ENCODE measurements around the gene NAV2.

NAV2 gene

DNA sequence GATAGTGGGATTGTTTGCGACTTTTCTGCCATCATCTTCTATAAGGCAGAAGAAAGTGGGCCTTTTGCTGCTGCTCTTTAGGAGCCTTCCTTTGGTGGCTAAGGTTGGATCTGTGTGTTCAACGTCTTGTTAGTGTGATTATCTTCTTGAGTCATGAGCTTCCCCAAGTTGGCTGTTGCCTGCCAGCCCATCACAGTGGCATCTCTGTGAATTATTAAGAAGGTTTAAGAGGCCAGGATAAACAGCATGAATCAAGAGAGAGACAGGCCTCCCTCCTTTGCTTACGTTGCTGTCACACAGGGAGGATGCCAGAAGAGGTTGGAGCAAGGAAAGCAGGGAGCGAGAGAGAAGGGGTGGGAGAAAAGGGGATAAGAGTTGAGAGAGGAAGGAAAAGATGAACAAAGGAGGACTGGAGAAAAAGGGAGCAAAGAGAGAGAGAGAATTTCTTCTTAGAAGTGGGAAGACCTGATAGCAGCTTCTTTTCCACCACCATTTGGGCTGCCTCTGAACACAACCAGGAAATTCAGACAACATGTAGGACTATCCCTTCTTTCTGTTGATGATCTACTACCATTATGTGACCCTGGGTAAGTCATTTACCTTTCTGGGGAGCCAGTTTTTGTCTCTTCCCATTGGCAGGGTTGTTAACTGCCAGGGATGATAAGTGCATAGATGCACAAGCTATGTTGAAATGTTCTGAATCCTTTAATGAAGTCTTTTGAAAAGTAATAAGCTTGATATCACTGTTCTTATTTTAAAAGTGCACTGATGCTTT is 126.5 kb downstream of the NAV2 start:
- no peak for DNase-seq

DNA sequence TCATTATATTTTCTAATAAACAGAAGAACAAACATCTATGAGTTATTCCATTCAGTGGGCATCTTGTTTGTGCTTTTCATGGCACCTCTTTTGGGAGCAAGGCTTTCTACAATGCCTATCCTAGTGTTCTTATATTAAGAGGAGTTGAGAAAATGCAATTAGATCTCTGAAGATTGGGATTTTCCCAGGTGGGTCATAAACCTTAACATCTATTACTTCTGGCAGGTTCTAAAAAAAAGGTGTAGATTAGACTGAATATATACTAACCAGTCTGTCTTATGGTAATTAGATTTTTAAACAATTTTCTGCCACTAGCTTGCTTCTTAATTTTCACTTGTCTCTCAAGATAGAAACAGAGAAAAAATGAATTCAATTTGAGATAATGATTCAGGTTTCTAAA is 128.3 kb downstream of the NAV2 start:
- DNase-seq, result no peak

GRCh38 chr11:19842505-19842904 is 129.9 kb downstream of the NAV2 start:
- no peak for DNase-seq

DNA sequence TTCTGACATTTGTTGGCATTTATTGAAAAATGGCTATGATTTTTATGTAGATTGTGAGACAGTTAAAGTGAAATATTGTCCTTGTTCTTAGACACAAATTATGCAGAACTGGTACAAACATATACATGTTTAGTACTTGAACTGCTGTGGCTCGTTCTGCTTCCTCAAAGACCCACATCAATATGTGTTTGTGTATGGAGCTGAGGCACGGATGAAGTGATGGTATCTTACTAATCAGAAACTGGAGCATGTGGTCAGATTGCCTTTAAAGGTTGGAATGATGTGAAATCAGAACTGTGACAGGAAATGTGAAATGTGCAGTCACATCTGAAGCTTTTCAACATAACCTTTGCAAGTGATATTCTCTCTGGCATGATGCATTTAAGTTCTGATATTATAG is 130.4 kb downstream of the NAV2 start:
- DNase-seq, result no peak

- DNase-seq, result no peak
These were observed 131.4 kb downstream of the NAV2 start for GRCh38 chr11:19844012-19844411.

DNA sequence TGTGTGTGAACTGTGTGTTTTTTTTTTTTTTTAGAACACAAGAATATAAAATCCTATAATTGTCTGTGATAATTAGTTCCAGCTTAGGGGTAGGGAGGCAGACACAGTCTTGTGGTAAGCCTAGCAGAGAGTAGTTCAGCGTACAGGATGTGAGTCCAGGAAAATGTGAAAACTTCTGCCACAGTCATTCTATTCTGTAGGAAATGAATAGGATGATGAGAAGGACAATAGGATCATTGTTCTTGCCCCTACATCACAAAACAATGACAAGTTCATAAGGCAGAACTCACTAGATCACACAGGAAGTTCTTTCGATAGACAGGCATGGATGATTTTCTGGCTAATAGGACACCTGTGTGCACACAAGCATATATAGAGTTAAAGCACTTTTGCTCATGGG is 132.2 kb downstream of the NAV2 start:
- DNase-seq, result no peak

DNA sequence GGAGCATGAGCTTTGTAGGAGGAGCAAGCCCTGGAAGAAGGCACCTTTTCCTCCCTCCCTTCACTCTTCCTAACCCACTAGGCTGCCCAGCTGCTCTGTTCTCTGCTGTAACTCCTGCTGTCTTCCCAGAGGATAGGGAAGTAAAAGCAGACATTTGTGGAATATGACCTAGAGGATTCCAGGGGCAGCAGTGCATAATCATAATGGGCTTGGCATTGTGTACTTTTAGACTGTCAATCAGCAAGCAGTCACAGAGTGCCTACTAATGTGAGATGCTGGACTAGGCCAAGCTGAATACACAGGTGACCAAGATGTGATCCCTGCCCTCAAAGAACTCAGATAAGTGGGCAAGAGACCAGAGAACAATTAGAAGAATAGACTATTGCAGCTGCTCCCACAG is 133.0 kb downstream of the NAV2 start:
- DNase-seq, result no peak

- no peak for DNase-seq
These were observed 134.1 kb downstream of the NAV2 start for GRCh38 chr11:19846654-19847305.

DNA sequence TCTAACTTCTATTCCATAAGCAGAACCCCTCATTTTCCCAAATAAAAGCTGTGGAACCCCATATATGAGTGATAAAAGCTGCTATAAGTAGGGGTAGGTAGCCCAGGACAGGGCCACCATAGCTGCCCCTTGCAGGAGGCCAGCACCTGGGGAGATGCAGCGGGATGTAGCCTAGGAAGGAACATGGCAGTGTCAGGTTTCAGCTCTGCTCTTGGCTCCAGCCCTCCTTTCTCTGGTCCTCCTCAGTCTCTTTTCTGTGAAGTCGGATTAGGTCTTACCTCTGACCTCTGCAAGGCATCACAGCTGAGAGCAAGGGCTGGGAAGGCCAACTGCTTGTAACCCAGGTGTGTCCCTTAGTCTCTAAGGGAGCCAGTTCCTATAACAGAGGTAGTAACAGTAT is 135.6 kb downstream of the NAV2 start:
- DNase-seq, result no peak

DNA sequence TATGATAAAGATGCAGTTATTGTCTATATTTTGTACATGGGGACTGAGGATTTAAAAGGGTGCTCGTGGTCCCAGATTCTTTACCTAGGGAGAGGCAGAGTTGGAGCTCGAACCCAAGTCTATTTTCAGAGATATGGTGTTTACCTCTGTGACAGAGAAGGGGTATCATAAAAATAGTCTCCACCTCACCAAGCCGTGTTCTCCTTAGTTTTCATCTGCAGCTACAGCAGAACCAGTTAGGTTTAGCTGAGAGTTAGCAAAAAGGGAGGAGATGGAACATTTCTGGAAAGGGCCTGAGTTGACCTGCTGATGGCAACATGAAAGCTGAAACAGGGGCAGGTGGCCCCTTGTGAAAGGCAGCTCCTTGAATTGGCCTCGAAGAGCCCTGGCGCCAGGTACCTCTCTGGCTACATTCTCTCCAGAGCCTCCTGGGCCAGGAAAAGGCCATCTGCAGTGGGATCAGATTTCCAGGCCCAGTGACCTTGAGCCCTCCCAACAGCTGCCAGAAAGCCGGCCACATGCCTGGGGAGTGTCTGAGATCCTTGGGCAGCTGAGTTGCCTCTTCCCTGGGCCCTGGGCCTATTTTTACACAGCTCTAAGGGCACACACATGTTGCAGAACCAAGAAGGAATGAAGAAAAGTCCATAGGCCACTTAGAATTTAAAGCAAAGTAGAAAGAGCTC is 136.6 kb downstream of the NAV2 start:
- peak; percentile 71 for DNase-seq

GRCh38 chr11:19849947-19850593 is 137.4 kb downstream of the NAV2 start:
- DNase-seq, result no peak

DNA sequence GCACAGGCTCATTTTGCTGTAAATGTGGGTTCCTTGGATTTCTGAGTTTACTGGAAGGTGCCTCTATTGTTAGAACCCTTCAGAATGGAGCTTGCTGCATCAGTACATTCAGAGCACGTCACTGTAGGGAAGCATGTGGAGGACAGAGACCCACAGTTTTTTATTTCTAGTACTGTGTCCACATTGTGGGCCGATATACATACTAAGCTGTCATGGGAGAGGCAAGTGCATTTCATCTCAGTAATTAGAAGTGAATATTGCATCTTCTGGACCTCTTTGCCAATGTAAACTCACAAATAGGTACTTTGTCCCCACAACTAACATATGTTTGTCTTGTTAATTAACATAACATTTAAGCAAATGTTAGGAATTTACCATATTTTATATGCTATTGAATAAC is 139.7 kb downstream of the NAV2 start:
- no peak for DNase-seq

GRCh38 chr11:19853016-19853415 is 140.4 kb downstream of the NAV2 start:
- DNase-seq, result no peak

DNA sequence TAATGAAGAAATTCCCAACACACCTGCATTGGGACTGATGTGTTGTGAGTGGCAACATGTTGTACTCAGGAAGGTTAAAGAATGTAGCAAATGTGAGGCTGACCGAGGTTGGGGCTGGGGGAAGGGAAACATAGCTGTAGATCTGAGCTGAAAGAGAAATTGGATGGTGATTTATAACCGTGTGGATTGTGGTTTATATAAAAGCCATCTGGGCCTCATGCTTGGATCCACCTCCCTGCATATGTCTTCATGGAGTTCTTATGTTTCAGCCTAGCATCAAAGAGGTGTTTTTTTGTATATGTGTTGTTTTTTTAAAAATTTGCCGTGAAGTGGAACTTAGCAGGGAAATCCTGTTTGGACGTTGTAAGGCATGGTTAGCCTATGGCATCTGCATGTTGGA is 141.3 kb downstream of the NAV2 start:
- DNase-seq, result no peak

DNA sequence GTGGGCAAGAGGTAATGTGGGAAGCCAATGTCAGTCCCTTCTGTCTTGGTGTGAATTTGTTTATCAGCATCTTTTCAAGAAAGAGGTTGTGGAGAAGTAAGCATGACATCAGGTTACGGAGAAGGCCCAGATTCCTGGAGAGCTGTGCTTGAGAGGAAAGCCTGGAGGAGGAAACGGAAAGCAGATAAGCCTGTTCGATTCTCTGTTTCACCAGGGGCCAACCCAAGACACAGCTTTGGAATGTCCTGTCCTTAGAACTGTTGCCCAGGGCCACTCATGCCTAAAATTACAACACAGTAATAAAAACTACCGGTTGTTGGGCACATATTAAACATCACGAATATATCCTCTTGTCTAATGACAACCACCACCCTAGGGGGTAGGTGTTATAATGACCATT is 148.5 kb downstream of the NAV2 start:
- no peak for DNase-seq

GRCh38 chr11:19862091-19862490 is 149.5 kb downstream of the NAV2 start:
- no peak for DNase-seq

- no peak for DNase-seq
These were observed 151.8 kb downstream of the NAV2 start for GRCh38 chr11:19864141-19865140.

- no peak for DNase-seq
These were observed 153.4 kb downstream of the NAV2 start for GRCh38 chr11:19866037-19866436.

DNA sequence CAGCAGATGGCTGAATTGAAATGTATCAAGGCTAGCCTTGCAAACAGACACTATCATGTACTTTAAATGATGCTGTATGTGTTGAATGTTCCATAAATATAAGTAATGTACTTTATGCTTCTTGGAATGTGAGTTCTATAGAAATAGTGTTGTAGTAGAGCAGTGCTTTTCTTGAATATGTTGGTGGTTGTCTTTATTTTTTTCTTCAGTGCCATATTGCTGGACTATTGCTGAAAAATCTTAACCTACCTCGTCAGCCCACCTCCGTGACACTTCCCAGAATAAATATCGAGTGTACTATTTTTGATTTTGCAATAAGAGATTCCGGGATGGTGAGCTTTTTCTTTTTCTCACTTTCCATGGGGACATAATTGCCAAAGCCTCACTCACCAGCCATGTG is 153.9 kb downstream of the NAV2 start:
- DNase-seq, result no peak

DNA sequence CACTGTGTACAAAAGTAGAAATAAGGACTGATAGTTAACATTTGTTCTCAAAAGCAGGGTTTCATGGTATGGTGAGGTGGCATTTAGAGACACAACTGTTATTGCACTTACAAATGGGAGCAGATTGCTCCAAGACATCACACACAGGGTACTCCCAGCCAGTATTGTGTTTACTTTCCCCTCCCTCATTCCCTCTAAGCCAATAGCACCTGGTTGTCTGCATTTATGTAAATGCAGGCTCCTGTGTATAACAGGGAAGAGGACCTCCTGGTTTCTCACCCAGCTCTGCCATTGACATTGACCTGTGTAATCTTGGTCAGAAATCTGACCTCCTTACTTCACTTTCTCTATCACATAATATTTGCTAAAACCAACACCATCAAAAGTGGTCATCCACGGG is 154.4 kb downstream of the NAV2 start:
- no peak for DNase-seq

DNA sequence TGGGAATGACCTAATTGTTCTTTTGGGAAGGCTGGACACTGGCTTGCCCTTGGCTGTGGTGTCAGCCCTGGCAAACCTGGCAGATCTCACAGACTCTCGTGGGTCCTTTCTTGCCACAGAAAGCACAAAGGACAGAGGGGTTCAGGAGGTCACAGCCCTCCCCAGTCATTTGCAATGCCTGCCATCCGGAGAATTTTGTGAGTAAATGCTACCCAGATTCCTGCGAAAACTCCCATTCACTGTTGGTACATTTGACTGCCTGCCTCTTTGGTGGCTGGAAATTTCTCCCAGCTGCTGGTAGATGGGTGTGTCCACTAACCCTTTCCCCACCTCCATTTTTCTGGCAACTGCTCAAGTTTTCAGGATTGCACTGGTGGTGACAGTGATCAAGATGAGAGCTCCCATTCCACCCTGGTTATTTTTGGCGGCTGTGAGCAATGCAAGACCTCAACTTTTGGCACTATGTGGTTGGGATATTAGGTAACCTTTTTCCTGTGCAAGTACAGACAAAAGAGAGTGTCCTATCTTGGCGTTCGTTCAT is 155.7 kb downstream of the NAV2 start:
- peak; percentile 70 for DNase-seq

DNA sequence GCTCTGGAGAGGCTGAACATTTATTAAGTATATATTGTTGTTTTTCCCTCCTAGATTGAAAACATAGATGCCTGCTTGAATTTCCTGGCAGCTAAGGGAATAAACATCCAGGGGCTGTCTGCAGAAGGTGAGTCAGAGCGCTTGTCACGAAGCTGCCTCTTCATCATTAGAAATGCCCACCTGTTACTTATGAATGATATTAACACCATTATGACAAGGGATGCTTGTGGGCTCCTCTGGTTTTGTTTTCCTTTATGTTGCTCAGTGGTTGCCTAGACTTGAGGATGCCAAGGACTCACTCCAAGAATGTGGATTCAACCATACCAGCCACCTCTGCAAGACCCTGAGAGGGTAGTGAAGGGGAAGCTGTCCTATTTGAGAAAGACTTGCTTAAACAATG is 156.2 kb downstream of the NAV2 start:
- DNase-seq, result no peak
